ENCODE results near the gene PLPP7. TPM values are rescaled to one million over a fixed set of nuclear protein-coding genes. Genes with fewer than 3 reads are reported as not detected.

PLPP7 gene
- total RNA-seq, 2 donors from 2014 or later: 2.1 to 3.6 TPM

DNA sequence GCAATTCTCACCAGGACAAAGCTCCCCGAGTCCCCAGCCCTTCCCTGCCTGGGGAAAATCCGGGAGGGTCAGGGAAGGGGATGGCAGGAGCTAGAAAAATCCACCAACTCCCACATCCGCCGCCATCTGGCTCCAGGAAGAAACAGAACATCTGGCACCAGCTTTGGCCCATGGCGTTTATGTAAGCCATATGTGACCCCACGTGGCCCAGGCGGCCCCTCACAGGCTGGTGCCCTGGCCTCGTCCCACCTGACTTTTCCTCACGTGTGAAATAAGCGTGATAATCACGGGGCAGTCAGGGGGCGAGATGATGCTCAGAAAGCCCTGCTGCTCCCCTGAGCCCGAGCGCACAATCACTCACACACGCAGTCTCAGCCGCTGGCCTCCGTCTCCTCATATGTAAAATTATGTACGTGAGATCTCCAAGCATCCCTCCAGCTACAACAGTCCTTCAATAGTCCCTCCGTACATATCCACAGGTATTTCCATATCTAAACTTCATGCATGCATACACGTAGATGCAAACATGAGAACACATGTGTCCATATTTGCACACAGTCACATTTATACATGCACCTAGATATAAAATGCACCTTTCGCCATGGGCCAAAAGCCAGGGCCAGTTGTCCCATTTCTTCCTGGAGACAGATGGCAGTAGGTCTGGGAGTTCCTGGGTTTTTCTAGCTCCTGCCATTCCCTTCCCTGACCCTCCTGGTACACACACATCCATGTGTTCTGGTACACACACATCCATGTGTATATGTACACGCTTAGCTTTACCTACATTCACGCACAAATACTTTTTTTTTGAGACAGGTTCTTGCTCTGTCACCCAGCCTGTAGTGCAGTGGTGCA lies 28.9 kb downstream of the PLPP7 start:
- ATAC-seq: no peak
- DNase-seq: no peak
- Histone ChIP-seq H3K27me3 (no peaks in the 10 kb centered on the region), H3K4me1 (no peaks in the 10 kb centered on the region), H3K36me3 (replicated peaks in 1 of 2; ENCODE audit: insufficient read depth in 1 of 2, low read depth in 2 of 2) (no peaks in the 10 kb centered on the region), H3K9me3 (no peaks in the 10 kb centered on the region), H3K27ac (no peak overlapping the region), H3K4me3 (no peak overlapping the region)
- intact Hi-C loops (cut with DNase I): no loop called here
- 85 to 94% methylated on average over 17 to 23 of the region's 23 CpGs for WGBS, 2 donors
- TF ChIP-seq, protein P1, sequence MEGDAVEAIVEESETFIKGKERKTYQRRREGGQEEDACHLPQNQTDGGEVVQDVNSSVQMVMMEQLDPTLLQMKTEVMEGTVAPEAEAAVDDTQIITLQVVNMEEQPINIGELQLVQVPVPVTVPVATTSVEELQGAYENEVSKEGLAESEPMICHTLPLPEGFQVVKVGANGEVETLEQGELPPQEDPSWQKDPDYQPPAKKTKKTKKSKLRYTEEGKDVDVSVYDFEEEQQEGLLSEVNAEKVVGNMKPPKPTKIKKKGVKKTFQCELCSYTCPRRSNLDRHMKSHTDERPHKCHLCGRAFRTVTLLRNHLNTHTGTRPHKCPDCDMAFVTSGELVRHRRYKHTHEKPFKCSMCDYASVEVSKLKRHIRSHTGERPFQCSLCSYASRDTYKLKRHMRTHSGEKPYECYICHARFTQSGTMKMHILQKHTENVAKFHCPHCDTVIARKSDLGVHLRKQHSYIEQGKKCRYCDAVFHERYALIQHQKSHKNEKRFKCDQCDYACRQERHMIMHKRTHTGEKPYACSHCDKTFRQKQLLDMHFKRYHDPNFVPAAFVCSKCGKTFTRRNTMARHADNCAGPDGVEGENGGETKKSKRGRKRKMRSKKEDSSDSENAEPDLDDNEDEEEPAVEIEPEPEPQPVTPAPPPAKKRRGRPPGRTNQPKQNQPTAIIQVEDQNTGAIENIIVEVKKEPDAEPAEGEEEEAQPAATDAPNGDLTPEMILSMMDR (IDR thresholded peaks at IDR 0.05): no peak
- no peak for TF ChIP-seq POLR2A (IDR thresholded peaks at IDR 0.05)

DNA sequence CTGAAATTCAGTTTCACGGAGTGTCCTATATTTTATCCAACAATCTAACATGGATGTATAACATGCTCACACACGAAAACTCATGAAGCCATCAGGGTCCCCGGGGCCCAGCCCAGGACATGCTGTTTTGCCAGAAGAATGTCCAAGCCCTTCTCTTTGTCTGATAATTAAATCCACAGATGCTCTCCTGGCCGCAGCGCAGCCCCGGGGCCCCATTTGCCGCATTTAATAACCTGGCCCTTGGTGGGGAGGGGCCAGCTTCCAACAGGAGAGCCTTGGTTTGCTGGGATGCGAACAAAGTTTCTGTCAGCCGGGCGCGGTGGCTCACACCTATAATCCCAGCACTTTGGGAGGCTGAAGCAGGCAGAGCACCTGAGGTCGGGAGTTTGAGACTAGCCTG lies 30.0 kb downstream of the PLPP7 start:
- Histone ChIP-seq H3K27ac (no peak overlapping the region), H3K4me1 (peaks cover 6% of the 10 kb centered on the region), H3K27me3 (no peaks in the 10 kb centered on the region), H3K4me3 (no peak overlapping the region), H3K9me3 (no peaks in the 10 kb centered on the region), H3K36me3 (replicated peaks in 1 of 2; ENCODE audit: insufficient read depth in 1 of 2, low read depth in 2 of 2) (no peaks in the 10 kb centered on the region)
- no peak for DNase-seq
- intact Hi-C loops (cut with DNase I): no loop called here
- ATAC-seq: no peak
- WGBS, 2 donors: 82 to 86% methylated on average over 9 to 12 of the region's 12 CpGs
- no peak for TF ChIP-seq POLR2A (IDR thresholded peaks at IDR 0.05)
- TF ChIP-seq, protein P1 (IDR thresholded peaks at IDR 0.05): no peak

DNA sequence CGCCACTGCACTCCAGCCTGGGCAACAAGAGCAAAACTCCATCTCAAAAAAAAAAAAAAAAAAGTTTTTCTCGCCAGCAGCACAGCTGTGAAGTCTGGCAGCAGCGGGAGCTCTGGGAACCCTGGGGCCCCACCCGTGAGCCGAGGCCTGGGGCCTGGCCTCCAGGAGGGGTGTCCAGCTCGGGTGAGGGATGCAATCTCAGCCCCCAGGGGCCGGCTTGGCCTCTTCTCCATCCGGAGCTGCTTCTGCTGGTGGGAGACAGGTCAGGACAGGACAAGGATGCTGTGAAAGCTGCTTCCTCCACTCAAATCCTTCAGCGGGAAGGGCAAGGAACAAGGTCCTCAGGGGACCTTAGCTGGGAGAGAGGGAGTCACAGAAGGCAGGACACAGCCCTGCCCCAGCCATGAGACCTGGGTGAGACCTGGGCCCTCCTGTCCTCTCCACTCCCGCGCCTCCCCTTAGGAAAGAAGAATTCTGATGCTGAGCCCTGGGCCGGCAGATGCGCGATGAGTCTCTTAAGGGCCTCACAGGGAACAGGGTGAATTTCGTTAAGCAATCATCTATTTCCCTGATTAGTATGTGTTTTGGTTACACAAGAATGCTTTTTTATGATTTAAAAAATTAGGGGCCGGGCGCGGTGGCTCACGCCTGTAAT lies 30.6 kb downstream of the PLPP7 start:
- Histone ChIP-seq H3K4me3 (no peak overlapping the region), H3K36me3 (replicated peaks in 1 of 2; ENCODE audit: insufficient read depth in 1 of 2, low read depth in 2 of 2) (no peaks in the 10 kb centered on the region), H3K9me3 (no peaks in the 10 kb centered on the region), H3K4me1 (peaks cover 6% of the 10 kb centered on the region), H3K27ac (no peak overlapping the region), H3K27me3 (no peaks in the 10 kb centered on the region)
- DNase-seq (peak in 2 of 4 donors; percentile 10 to 35), ATAC-seq (no peak)
- TF ChIP-seq POLR2A (IDR thresholded peaks at IDR 0.05): no peak
- TF ChIP-seq, protein P1 (IDR thresholded peaks at IDR 0.05): no peak
- WGBS, 2 donors: 76 to 78% methylated on average over 10 to 19 of the region's 19 CpGs
- intact Hi-C loops (cut with DNase I): no loop called here

DNA sequence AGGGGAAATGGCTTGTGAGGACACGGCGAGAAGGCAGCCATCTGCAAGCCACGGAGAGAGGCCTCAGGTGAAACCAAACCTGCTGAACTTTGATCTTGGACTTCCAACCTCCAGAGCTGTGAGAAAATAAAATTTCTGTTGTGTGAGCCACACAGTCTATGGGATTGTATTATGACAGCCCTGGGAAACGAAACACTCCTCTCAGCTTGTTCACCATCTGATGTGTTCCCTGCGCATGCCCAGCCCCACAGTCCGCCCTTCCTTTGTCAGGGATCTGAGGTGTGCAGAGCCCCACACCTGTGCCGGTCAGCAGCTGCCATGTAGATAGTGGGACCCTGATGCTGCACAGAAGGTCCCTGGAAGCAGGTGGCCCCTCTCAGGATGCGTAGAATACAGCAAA lies 34.1 kb downstream of the PLPP7 start:
- ATAC-seq (peak; percentile 89), DNase-seq (peak; percentile 64 to 89 (median 86))
- Histone ChIP-seq H3K4me3 (no peak overlapping the region), H3K9me3 (no peaks in the 10 kb centered on the region), H3K4me1 (peaks cover 6% of the 10 kb centered on the region), H3K36me3 (replicated peaks in 1 of 2; ENCODE audit: insufficient read depth in 1 of 2, low read depth in 2 of 2) (no peaks in the 10 kb centered on the region), H3K27me3 (no peaks in the 10 kb centered on the region), H3K27ac (peak overlapping the region; percentile 1 to 70 (median 58))
- TF ChIP-seq, protein P1 (IDR thresholded peaks at IDR 0.05): no peak
- peak; percentile 15 to 43 (median 24) for TF ChIP-seq POLR2A (IDR thresholded peaks at IDR 0.05)
- intact Hi-C loops (cut with DNase I): no loop called here
- WGBS, 2 donors: 27 to 33% methylated on average over 6 to 8 of the region's 8 CpGs
